ACC112 (cell line): ENCODE measurements around the gene ERAP2.

ENCODE experiments used
- H2AFZ ChIP-seq: fragments of 200-600 bp; sonication (generic); one replicate; pipeline ENCODE4 v1.6.0; 2017; ENCODE audit warnings: antibody characterized with exemption, low read length; ENCODE audit not compliant: unreplicated experiment
- H3K27ac ChIP-seq: fragments of 200-600 bp; sonication (generic); 2 replicates; pipeline ENCODE4 v1.5.1; 2014; ENCODE audit warnings: low read depth, mild to moderate bottlenecking, antibody characterized with exemption, low read length, moderate library complexity
- H3K27me3 ChIP-seq: fragments of 200-600 bp; sonication (generic); 2 replicates; pipeline ENCODE4 v1.6.1; 2014; ENCODE audit warnings: mild to moderate bottlenecking, antibody characterized with exemption, low read length, moderate library complexity, mixed read lengths; ENCODE audit not compliant: insufficient read depth
- H3K36me3 ChIP-seq: fragments of 200-600 bp; sonication (generic); 2 replicates; pipeline ENCODE4 v1.6.1; 2016; ENCODE audit warnings: mild to moderate bottlenecking, antibody characterized with exemption, low read length, moderate library complexity, mixed read lengths; ENCODE audit not compliant: insufficient read depth
- H3K4me1 ChIP-seq: fragments of 200-600 bp; sonication (generic); one replicate; pipeline ENCODE4 v1.6.1; 2016; ENCODE audit warnings: low read length, mixed read lengths; ENCODE audit not compliant: insufficient read depth, unreplicated experiment, control insufficient read depth
- H3K4me3 ChIP-seq: fragments of 200-600 bp; sonication (generic); 2 replicates; pipeline ENCODE4 v1.5.1; 2014; ENCODE audit warnings: mild to moderate bottlenecking, low read depth, low read length
- H3K79me2 ChIP-seq: fragments of 200-600 bp; sonication (generic); one replicate; pipeline ENCODE4 v1.6.0; 2016; ENCODE audit warnings: low read length; ENCODE audit not compliant: control insufficient read depth, unreplicated experiment, insufficient read depth

The ERAP2 gene

DNA sequence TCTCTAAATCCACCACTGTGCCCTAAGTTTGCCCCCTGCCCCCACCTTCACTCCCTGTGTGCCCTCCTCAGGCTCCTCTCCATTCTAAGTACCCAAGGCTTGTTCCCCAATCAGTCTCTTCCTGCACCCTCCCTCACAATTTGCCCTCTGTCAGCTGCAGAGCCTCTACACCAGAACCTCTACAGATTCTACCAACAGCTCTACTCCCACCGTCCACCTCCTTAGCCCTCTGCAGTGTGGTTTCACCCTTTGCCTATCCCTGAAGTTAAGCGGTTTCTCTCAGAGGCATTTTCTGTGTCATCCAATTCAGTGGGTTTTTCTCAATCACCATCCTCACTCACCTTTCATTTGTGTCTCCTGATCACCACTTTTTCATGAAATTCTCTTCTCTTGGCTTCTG, 13.2 kb upstream of the ERAP2 start:
- Histone ChIP-seq H3K4me3 (no peak overlapping the region), H3K27me3 (no peaks in the 10 kb centered on the region), H3K36me3 (no peaks in the 10 kb centered on the region), H3K27ac (no peak overlapping the region), H2AFZ (no peak overlapping the region), H3K79me2 (no peaks in the 10 kb centered on the region), H3K4me1 (no peaks in the 10 kb centered on the region)

DNA sequence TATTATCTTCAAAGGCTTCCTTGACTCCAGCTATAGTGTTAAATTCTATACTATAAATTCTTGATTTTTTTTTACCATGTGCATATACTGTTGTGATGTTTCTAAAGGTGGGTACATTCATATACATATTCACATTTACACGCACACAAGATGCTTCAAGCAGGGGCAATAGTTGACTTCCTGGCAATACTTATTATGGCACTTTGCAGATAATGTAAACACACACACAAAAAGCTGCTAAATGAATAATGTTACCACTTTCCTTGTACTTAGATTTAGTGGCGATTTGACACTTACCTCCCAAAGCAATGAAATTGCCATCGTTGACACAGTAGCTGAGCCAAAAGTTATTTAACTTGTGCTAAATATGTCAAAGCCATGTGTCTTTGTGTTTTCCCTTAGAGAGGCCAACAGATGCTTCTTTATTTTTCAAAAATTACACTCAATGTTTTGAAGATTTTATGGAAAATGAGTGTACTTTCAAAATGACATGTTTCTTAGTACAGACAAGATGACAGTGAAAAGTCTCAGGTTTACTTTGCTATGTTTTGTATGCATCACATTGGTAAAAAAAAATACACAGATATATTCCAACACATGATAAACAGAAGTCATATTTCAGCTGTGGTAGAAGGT, 12.2 kb upstream of the ERAP2 start:
- no peaks in the 10 kb centered on the region for H3K4me1 ChIP-seq

DNA sequence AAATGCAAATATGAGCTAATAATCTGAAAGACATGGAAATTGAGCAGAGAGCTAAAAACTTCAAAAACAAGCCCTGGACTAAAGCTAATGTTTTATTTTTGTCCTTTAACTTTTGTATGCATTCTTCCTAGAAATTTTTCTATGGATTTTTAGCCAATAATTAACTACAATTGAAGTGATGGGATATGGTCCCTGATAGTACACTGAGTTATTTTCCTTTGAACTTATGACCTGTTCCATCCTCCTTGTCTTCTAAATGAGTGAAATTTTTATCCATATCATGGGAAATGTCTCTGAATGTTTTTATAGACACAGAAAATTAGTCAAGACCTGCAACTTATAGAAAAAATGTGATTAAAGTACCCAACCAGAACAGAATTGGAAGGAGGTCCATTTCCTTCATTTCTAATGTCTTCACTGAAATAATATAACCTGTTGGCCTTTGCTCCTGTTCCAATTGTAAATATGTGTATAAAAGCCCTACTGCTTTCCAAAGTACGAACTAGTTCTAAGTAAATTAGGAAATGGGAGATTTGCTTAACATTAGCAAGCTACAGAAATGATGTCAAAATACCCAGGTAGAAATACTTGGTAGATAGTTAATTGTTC, 11.3 kb upstream of the ERAP2 start:
- H2AFZ ChIP-seq, result no peak overlapping the region
- H3K27me3 ChIP-seq, result no peaks in the 10 kb centered on the region
- H3K36me3 ChIP-seq, result no peaks in the 10 kb centered on the region
- no peak overlapping the region for H3K4me3 ChIP-seq
- peaks cover 3% of the 10 kb centered on the region for H3K4me1 ChIP-seq
- H3K79me2 ChIP-seq, result no peaks in the 10 kb centered on the region
- H3K27ac ChIP-seq, result no peak overlapping the region

More for the DNA sequence above, 12.2 kb upstream of the ERAP2 start:
- no peak overlapping the region for H3K27ac ChIP-seq
- H3K4me3 ChIP-seq, result no peak overlapping the region
- no peaks in the 10 kb centered on the region for H3K36me3 ChIP-seq
- no peaks in the 10 kb centered on the region for H3K27me3 ChIP-seq
- no peak overlapping the region for H2AFZ ChIP-seq
- H3K79me2 ChIP-seq, result no peaks in the 10 kb centered on the region

DNA sequence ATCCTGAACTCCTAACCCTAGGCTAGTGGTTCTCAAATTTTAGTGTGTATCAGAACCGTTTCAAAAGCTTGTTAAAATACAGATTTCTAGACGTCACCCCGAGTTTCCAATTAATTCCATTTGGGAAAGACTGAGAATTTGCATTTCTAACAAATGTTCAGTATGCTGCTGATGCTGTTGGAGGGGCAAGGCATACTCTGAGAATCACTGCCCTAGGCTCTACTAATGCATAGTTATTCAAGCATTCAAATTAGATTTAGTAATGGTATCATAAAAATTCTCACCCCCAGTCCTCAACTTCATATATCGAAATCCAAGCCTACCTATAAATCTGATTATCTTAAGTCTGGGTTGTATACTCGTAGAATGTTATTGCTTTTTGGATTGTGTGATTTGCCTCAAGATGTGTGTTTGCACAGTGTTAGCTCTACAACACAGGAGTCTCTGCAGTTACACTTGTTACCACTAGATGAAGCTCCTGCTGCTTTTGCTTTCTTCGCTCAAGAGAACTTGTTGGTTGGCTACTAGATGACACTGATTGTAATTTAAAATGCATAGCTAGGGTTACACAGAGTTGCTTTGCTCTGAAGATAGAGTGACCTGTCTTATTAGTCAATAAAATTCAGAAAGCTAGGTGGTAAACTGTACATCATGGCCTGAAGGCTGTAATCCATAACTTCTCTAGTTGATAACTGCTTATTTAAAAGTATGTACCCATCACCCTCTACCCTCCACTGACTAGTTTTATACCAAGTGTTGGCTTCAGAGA, 7.5 kb upstream of the ERAP2 start:
- H3K4me1 ChIP-seq, result peaks cover 4% of the 10 kb centered on the region
- no peak overlapping the region for H3K27ac ChIP-seq

DNA sequence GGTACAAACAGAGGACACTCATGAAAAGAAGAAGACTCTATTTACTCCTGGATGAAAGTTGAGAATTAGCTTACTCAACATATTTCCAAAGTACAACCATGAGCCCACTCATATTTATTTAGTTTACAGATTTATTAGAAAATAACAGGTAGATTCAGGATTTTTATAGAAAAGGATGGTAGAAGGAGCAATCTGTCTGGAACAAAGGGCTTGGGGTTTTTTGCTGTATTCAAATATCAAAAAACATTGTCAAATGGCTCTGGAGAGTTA, 7.0 kb upstream of the ERAP2 start:
- Histone ChIP-seq H3K4me1 (peaks cover 4% of the 10 kb centered on the region), H3K27me3 (no peaks in the 10 kb centered on the region), H3K36me3 (no peaks in the 10 kb centered on the region), H3K4me3 (no peak overlapping the region), H3K79me2 (no peaks in the 10 kb centered on the region), H2AFZ (no peak overlapping the region), H3K27ac (no peak overlapping the region)

More for the DNA sequence above, 7.5 kb upstream of the ERAP2 start:
- H2AFZ ChIP-seq, result no peak overlapping the region
- no peak overlapping the region for H3K4me3 ChIP-seq
- H3K27me3 ChIP-seq, result no peaks in the 10 kb centered on the region
- H3K79me2 ChIP-seq, result no peaks in the 10 kb centered on the region
- H3K36me3 ChIP-seq, result no peaks in the 10 kb centered on the region

DNA sequence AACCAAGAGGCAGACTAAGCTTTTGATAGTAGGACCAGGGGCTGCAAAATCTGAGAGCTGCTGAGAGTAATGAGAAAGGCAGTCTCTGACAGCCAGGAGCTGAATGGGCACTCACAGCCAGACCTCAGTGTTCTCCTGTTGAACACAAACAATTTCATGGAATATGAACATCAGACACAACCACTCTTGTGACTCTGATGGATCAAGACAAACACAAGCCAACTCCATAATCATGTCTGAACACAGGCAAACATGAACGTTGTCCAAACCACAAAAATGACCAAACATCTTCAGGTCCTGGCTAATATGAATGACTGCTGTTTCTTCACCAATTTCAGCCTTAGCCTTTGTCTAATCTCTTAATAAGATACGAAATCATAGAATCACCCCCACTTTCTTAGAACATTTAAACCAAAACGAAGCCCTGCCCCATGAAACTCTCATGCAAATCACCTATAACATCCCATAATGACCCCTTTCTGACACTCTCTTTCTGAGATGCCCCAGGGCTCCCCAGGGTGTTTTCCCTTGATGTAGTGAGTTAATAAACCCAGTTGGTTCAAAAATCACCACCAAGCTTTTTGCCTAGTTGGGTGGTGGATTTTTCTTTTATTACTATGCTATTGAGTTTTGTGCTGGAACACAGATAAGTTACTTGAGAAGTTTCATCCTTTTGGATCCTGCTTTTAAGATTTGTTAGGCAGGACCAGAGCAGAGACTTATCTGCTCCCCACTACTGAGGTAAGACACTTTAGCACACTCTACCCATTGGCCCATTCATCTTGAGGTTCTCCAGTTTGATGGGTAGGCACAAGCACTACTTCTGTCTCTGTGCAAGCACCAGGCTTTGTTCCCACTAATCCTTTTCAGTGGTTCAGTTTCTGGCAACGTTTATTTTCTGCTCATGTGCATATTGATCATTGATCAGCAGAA, 5.9 kb upstream of the ERAP2 start:
- Histone ChIP-seq H3K4me3 (no peak overlapping the region), H3K27me3 (no peaks in the 10 kb centered on the region), H3K27ac (no peak overlapping the region), H2AFZ (no peak overlapping the region), H3K36me3 (no peaks in the 10 kb centered on the region), H3K79me2 (no peaks in the 10 kb centered on the region), H3K4me1 (peaks cover 4% of the 10 kb centered on the region)

DNA sequence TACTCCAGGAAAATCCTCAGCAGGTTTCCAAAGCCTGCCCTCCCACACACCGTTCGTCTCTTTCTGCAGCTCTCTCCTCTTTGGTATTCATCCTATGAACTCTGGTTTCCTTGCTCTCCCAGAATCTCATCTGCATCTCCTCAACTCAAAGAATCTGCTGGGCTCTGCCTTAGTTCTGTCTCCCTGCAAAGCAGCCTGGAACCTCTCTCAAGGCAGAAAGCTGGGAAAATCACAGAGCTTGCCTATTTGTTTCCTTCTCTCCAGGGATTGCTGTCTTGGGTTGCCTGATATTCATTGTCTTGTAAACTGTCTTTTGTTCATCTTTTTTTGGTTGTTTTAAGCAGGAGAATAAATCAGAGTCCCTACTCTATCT, 5.3 kb upstream of the ERAP2 start:
- Histone ChIP-seq H3K4me1 (peaks cover 9% of the 10 kb centered on the region), H3K27me3 (no peaks in the 10 kb centered on the region), H3K36me3 (no peaks in the 10 kb centered on the region), H3K27ac (no peak overlapping the region), H3K79me2 (no peaks in the 10 kb centered on the region), H2AFZ (no peak overlapping the region), H3K4me3 (no peak overlapping the region)

DNA sequence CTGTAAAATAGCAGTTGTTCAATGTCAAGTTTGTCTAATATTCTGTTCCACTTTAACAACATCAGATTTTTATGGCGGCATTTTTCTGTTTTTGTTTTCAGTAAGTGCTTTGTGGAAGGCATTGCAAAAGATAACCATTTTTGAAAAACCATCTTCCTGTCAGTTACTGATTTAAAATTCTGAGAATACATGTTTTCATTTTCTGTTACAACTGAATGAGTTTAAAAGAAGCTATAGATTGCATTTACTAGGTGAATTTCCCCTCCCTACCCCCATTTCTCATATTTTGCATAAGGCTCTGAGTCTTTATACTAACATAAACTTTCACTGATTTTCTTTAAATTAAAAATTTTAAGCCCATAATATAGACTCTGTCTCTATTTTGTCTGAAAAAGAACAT, 4.6 kb upstream of the ERAP2 start:
- H3K27me3 ChIP-seq, result no peaks in the 10 kb centered on the region
- H3K4me1 ChIP-seq, result peaks cover 9% of the 10 kb centered on the region
- H3K4me3 ChIP-seq, result no peak overlapping the region
- no peak overlapping the region for H3K27ac ChIP-seq
- no peaks in the 10 kb centered on the region for H3K36me3 ChIP-seq
- no peak overlapping the region for H2AFZ ChIP-seq
- no peaks in the 10 kb centered on the region for H3K79me2 ChIP-seq

DNA sequence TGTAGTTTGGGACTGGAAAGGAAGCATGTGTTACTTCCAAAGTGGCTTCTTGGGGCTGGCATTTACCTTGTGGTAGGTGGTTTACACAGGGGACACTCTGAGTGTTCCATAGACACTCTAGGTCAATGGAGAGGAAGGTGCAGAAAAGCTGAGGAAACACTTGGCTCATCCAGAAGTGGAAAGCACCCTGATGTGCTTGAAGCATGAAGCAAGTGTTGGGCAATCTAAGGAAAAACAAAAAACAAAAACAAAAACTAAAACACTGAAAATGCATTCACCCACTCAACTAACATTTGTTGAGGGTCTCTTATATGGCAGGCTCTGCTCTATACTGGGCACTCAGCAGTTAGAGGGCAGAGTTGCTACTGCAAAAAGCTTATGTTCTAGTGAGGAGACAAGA, 2.9 kb upstream of the ERAP2 start:
- H3K27me3 ChIP-seq, result no peaks in the 10 kb centered on the region
- peaks cover 17% of the 10 kb centered on the region for H3K4me1 ChIP-seq
- peaks cover 6% of the 10 kb centered on the region for H3K79me2 ChIP-seq
- no peaks in the 10 kb centered on the region for H3K36me3 ChIP-seq
- H3K4me3 ChIP-seq, result no peak overlapping the region
- H2AFZ ChIP-seq, result no peak overlapping the region
- no peak overlapping the region for H3K27ac ChIP-seq

DNA sequence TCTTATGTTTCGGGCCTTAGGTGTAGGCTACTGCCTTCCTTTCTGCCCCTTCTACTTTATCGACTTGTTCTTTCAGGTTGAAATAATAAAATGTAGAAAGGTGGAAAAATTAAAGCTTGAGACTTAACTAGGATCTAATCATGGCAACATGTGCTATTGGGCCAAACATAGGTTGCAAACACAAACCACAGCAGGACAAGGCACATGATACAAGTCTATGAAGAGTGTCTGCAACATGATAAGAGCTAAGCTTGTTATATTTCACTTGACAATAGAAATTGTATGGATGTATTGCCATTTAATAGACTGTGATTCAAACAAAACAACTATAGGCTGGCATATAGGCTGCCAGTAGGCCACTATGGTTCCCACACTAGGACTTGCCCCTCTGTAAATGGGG, 1.7 kb upstream of the ERAP2 start:
- Histone ChIP-seq H3K36me3 (no peaks in the 10 kb centered on the region), H3K79me2 (peaks cover 6% of the 10 kb centered on the region), H2AFZ (no peak overlapping the region), H3K27me3 (no peaks in the 10 kb centered on the region), H3K27ac (no peak overlapping the region), H3K4me1 (peaks cover 17% of the 10 kb centered on the region), H3K4me3 (no peak overlapping the region)
